Kasumi-1 (cell line): ENCODE measurements around the gene IFI27.
"Not testable (repeated sequence)": the region's sequence is repeated elsewhere in the genome, so short reads cannot be mapped to it uniquely, and the experiment has no call there.

Source experiments
- DNase-seq, 2 experiments: peaks; one replicate each; lab custom pipeline; 2025; lab: John Stamatoyannopoulos, UW

The IFI27 gene

DNA sequence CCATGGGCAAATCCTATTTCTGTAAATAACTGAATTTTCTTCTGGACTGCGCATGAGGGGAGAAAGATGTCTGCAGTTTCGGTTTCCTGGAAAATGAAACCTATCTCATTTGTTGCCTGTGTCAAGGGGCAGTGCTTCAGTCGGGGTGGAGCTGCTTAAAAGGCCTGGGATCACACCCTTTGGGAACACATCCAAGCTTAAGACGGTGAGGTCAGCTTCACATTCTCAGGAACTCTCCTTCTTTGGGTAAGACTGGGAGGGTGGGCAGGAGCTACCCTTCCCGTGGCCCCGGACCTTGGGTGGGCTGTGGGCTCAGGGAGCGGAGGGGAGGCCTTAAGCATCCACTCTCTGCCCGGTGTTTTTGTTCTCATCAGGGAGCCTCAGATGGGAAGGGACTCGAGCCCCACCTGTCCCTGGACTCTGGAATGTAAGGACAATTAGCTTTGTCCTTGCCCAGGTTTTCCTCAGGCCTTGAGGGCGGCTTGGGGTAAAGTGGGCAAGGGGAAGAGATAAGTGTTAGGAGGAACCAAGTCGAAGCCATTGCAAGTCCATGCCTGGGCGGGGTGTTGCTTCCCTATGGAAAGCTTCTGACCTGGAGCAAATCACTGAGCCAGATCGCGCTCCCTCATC lies at the start of gene IFI27:
Gene IFI27, plus strand, starts transcription at position 185 of the 630 bp plus-strand sequence.
- no peak for DNase-seq

GRCh38 chr14:94062344-94062940 lies 48.1 kb upstream of the IFI27 start:
- DNase-seq: no peak

DNA sequence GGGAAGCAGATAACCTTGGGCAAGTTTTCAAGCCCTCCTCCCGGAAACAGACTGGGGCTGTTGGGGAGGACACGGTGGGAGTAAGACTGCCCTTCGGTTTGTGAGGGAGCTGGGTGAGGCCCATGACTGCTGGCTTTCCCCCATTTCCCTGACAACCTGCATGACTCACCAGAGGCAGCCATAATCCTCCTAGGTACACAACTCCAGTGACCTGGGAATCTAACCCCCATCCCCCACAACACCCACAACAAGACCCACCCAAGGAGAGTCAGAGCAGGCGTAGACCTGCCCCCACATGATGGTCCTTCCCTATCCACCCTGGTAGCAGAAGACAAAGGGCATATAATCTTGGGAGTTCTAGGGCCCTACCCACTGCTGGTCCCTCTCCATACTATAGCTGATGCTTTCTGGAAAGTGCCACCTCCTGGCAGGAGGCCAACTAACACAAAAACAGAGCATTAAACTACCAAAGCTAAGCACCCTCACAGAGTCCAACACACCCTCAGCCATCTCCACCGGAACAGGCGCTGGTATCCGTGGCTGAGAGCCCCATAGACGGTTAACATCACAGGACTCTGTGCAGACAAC lies 44.4 kb upstream of the IFI27 start:
- DNase-seq: no peak

DNA sequence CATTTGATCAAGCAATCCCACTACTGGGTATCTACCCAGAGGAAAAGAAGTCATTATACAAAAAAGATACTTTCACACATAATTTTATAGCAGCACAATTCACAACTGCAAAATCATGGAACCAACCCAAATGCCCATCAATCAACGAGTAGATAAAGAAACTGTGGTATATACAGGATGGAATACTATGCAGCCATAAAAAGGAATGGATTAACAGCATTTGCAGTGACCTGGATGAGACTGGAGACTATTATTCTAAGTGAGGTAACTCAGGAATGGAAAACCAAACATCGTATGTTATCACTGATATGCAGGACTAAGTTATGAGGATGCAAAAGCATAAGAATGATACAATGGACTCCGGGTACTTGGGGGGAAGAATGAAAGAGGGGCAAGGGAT lies 38.5 kb upstream of the IFI27 start:
- DNase-seq: not testable (repeated sequence)

- DNase-seq: no peak
Measured at GRCh38 chr14:94074534-94074933, 36.0 kb upstream of the IFI27 start.

GRCh38 chr14:94075008-94075407 lies 35.5 kb upstream of the IFI27 start:
- DNase-seq: no peak

DNA sequence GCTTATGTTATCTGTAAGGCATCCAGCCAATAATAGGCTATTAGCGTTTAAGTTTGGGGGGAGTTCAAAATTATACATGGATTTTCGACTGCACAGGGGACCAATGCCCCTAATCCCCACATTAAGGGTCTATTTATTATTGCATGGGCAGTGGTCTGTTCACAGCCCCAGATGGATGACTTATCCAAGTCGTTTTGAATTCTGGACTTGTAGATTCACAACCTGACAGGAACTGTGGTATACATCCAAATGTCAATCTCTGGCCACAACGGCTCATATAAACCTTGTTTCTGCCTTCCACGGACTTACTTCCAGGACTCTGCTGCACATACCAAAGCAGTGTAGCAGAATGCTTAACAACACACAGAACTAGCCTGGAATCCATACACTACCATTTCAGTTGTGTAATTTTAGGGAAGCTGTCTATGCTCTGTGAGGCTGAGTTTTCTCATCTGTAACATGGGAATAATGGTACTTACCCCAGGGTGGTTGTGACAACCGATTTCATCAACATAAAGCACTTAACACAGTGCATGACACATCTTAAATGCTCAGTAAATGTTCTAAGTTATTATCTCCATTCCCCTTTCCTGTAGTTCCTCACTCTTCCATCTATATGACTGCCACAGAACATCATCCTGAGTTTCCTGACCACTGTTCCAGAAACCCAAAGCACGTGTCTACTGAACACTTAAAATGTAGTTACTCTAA lies 33.3 kb upstream of the IFI27 start:
- no peak for DNase-seq

DNA sequence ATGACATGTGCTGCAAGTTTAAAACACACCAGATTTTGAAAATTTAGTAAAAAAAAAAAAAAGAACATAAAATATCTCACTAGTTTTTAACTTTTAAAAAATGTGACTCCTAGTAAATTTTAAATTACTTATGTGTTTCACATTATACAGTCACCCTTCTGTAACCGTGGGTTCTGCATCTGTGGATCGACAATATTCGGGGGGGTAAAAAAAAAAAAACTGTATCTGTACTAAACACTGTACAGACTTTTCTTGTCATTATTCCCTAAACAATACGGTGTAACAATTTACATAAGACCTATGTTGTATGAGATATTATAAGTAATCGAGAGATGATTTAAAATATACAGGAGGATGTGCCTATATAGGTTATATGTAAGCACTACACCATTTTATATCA lies 32.7 kb upstream of the IFI27 start:
- DNase-seq: no peak

DNA sequence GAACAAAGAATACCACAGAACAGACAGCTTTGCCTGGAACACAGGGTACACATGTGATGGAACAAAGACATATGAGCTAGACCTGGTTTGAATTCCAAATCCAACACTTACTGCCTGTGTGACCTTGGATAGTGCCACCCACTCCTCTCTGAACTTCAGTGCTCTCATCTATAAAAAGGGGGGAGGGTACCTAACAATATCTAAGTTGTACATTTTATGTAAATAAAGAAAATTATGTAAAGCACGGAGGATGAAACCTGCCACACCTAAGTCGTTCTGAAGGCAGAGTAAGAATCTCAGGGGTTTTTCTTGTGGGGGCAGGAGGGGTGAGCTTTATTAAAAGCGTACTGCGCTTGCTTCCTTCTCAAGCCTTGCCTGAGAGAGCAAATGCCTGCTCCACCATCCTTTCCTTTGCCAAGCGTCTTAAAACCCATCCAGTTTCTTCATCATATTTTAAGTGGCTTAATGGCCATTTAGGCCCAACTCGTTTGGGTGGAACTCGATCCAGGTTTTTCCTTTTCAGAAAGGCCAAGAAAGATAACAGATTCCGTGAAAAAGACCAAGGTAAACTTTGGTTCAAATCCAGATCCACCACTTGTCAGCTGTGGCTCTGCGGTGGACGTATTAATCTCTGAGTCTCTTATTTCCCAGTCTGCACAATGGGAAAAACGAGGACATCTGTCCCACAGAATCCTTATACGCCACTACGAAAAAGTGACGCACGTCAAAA lies 30.5 kb upstream of the IFI27 start:
- DNase-seq: peak in 1 of 2 experiments; percentile 16

DNA sequence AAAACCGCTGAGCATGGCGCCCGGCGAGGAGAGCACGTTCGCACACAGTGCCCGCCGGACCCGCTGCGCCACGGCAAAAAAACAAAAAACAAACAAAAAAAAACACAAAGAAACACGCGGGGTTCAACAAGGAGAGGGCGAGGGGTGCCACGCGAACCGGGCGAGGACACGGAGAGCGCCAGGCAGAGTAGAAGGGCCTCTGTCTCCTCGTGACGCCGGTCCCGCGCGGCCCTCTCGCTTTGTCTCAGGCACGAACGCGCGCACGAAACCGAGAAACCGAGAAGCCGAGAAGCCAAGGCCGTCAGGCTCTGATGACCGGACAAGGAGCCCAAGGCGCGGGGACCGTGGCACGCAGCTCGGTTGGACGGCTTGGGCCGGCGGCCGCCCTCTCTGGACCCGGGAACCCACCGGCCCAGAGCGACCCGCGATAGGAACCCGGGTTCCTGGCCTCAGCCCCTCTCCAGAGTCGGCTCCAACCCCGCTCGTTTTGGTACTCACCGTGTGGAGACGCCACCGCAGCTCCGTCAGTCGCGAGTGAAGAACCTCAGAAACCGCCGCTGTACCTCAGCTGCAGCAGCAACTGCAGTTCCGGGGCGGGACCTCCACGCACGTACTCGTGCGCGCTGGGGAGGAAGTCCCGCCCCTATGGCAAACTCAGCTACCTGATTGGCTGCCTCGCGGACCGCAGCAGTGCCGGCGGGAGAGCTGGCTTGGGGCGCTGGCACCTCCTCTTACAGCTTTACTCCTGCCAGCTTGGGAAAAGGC lies 29.7 kb upstream of the IFI27 start, which contains the start of the genes DDX24 and IFI27L1:
Gene DDX24, minus strand, starts transcription at position 582 of the 765 bp plus-strand sequence. CDS start 1,460 bp downstream, outside the sequence.
Gene IFI27L1, plus strand, starts transcription at position 690 of the 765 bp plus-strand sequence. CDS start 15,628 bp downstream, outside the sequence.
- DNase-seq: peak; percentile 92 to 94

DNA sequence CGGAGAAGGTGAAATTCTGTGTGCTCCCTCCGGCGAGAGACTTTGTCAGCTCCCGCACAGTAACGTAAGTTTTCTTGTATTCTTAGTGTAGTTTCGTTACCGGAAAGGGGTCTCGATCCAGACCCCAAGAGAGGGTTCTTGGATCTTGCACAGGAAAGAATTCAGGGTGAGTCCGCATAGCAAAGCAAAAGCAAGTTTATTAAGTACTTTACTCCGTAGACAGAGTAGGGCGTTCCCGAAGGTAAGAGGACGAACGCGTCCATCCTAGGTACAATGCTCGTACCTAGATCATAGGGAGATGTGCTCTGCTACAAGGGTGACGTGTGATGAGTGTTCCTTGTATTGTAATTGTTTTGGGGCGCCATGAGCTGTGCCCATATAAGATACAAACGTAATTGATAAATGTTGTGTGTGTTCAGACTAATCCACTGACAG lies 29.1 kb upstream of the IFI27 start:
- peak in 1 of 2 experiments; percentile 58 for DNase-seq

DNA sequence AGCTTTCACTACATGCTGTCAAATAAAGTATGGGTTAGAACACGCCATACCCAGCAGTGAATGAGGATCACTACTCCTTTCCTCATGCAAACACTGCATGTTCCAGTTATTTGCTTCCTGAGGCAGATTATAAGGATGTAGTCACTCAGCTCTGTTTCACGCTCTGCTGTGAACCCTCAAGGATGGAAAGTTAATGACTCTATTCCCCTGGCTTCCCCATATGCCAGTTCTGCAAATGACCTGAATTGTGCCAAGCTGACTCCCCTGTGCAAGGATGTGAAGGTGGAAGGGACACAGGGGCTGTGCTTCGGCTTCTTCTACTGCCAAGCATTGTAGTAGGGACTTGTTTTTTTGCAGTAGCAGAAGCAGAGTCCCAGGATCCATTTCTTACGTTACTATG lies 22.6 kb upstream of the IFI27 start:
- no peak for DNase-seq

DNA sequence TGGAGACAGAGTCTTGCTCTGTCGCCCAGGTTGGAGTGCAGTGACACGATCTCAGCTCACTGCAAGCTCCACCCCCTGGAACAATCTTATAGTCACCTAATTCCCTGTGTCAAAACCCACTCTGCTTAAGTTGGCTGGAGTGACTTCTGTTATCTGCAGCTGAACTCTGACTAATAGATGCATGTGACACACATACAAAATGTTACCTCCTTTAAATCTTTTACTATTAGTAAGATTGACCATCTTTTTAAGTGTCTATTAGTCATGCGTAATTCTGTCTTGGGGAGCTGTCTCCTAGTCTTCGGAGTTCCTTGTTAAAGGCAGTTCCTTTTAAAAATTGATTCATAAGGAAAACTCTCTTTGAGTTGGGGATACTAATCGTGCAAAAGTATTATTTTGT lies 22.0 kb upstream of the IFI27 start:
- no peak for DNase-seq

GRCh38 chr14:94089479-94089878 lies 21.1 kb upstream of the IFI27 start:
- no peak for DNase-seq

GRCh38 chr14:94093418-94093817 lies 17.1 kb upstream of the IFI27 start:
- DNase-seq: no peak

- no peak for DNase-seq
Measured at GRCh38 chr14:94097091-94097490, 13.4 kb upstream of the IFI27 start.

DNA sequence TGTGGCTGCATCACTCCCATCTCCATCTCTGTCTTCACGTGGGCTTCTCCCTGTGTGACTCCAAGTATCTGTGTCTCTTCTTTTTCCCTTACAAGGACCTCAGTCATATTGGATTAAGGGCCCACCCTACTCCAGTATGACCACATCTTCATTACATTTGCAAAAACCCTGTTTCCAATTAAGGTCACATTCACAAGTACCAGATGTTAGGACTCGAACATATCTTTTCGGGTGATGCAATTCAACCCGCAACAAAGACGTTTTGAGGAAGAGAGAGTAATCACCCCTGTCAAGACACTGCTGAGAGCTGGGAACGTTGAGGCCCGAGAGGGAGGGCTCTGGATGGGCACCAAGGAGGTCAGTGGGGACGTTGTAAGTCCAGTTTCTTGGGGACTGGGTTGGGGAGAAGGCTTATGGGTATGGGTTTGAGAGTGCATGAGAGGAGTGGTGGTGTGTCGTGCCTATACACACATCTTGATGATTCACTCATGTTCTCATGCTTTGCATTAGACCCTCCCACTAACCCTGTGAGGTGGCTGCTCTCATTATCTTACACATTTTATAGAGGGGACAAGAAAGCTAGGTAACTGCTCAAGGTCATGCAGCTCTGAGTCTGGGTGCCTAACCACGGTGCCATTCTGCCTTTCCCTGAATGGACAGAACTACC lies 12.1 kb upstream of the IFI27 start:
- DNase-seq: no peak

DNA sequence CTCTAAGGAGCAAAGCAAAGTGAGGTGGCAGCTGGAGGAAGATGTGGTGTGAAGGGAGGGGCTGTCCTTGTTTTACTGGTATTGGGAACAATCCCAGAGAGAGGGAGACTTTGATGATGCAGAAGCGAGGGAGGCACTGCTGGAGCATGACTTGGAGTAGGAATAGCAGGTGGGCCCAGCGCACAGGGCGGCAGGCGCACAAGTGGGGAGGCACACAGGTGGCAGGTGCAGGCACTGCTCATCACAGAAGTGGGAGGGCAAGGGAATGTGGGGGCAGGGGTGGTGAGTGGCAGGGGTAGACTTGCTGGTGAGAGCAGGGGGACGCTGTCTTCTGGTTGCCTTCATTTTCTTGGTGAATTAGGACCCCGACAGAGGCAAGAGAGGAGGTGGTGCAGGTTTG lies 11.5 kb upstream of the IFI27 start:
- no peak for DNase-seq

DNA sequence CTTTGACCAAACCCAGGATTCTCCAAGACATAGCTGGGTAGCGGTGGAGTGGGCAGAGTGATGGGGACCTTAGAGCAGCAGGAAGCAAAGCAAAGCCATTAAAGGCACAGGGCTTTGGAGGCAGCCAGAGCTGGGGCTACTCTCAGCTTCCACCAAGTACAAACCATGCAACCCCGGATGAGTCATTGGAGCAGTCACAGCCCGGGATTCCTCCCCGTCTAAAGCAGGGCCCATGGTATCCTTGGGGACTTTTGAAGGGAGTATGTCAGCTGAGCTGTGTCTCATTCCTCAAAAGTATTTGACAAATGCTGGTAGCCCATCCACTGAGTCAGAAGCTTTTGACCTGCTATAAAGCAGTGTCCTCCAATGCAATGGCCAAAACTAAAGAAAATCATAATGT lies 9.7 kb upstream of the IFI27 start:
- no peak for DNase-seq

DNA sequence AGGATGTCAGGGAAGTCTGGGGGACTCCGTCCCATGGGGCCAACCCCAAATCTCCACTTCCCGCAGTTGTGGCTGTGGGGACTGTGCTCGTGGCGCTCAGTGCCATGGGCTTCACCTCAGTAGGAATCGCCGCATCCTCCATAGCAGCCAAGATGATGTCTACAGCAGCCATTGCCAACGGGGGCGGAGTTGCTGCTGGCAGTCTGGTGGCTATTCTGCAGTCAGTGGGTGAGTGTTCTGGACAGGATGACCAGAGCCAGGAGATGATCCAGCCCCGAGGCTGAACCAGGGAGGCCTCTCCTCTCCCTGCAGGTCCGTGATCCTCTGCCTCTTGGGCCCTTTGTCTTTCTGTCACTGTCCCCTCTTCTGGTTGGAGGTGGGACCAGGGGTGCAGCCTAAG lies 8.8 kb upstream of the IFI27 start:
- no peak for DNase-seq
